ENCODE measurements around the gene TSEN15.
"Not testable (repeated sequence)": the region's sequence is repeated elsewhere in the genome, so short reads cannot be mapped to it uniquely, and the experiment has no call there.

TSEN15 gene

DNA sequence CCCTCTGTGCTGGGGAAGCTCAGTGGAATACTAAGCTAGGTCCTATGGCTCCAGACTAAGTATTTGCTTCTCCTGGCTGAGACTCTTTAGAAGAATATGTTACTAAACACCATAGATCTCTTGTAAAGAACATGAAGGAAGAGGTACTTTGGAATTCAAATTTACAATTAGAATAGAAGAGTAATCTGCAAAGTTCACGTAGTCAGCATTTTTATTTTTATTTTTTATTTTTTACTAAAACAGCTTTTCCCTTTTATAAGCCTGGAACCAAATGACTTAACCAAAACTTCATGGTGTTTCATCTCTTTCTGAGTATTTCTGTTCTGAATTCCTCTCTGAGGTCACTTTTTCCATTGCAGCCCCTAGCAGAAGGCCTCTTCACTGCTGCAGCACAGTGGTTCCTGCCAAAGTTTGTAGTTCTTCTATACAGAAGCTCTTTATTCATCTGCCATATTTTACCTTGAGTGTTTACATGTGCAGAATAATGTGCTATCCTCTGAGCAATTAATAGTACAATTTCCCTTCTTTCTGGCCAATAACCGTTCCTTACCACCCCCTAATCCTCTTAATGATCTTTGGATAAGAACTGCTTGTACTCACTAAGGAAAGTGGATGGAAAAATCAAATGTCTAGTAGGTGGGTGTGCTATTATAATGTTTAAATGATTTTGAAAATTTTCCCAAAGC lies 27.2 kb downstream of the TSEN15 start:
- TF ChIP-seq, protein P1, sequence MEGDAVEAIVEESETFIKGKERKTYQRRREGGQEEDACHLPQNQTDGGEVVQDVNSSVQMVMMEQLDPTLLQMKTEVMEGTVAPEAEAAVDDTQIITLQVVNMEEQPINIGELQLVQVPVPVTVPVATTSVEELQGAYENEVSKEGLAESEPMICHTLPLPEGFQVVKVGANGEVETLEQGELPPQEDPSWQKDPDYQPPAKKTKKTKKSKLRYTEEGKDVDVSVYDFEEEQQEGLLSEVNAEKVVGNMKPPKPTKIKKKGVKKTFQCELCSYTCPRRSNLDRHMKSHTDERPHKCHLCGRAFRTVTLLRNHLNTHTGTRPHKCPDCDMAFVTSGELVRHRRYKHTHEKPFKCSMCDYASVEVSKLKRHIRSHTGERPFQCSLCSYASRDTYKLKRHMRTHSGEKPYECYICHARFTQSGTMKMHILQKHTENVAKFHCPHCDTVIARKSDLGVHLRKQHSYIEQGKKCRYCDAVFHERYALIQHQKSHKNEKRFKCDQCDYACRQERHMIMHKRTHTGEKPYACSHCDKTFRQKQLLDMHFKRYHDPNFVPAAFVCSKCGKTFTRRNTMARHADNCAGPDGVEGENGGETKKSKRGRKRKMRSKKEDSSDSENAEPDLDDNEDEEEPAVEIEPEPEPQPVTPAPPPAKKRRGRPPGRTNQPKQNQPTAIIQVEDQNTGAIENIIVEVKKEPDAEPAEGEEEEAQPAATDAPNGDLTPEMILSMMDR (IDR thresholded peaks at IDR 0.05; ENCODE audit: low read depth, low read length): no peak
- H3K4me3 ChIP-seq (ENCODE audit: low read depth, low read length): no peak overlapping the region

DNA sequence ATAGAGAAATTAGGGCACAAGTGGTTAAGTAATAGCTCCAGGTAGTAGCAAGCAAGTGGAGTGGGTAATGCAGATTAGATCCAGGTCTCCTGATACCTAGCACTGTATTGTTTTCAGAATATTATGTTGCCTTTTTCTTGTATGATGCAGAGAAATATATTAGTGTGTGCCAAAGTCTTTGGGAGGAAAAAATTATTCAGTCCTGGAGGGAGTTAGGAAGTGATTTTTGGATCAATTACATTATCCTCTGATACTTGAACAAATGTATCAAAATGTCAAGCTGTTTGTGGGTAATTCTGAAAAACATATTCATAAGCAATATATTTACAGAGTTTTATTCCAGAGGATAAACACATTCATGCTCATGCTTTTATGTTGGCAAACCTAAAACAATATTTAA lies 28.8 kb downstream of the TSEN15 start:
- TF ChIP-seq, protein P1 (IDR thresholded peaks at IDR 0.05; ENCODE audit: low read depth, low read length): no peak
- H3K4me3 ChIP-seq (ENCODE audit: low read depth, low read length): no peak overlapping the region

DNA sequence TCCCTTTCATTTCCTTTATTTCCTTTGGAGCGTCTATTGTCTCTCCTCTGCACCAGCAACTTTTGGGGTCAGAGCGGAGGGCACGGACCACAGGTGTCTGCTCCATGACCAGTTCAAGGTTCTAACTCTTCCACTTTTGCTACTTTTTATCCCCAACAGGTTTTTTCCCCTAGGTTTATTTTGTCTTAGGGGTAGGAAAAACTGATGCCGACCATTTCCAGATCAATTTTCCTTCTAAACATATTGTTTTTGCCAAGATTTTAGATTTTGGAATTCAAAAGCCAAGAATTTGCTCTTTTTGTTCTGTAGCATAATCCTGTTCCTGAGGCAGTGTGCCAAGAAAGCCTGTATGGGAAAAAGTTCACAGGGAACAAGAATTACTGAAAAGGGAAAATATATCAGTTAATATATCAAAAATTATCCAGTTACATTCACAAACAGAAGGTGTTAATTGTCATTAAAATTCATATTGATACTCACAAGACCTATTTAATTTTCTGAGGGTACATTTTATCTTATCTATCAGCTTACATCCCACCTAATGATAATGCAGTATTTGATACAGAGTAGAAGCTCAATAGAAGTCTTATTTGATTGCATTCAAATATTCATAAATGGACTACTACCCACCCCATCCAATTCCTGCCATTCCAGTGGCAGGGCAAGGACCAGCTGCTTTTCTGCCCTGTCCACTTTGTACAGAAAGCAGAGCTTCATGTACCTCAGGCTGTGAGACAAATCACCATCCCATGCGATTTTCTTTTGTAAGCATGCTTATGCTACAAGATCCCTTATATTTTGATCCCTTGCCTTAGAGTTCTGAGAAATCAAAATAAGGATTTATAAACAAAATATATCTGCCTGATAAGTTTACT lies 31.2 kb downstream of the TSEN15 start:
- H3K4me3 ChIP-seq (ENCODE audit: low read depth, low read length): no peak overlapping the region
- TF ChIP-seq, protein P1 (IDR thresholded peaks at IDR 0.05; ENCODE audit: low read depth, low read length): no peak

DNA sequence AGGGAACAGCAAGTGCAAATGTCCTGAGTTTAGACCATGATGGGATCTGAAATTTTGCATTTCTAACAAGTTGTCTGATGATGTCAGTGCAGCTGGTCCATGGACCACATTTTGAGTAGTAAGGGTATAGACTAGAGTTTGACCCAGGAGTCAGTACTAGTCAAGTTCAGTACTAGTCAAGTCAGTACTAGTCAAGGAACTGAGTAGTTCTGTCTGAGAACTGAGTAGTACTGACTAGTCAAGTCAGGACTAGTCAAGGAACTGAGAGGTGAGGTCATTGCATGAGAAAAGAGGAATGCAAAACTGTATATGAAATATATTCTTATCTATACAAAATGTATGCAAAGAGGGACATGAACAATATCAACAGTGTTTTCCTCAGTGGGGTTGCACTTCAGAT lies 34.1 kb downstream of the TSEN15 start:
- no peak overlapping the region for H3K4me3 ChIP-seq (ENCODE audit: low read depth, low read length)
- TF ChIP-seq, protein P1 (IDR thresholded peaks at IDR 0.05; ENCODE audit: low read depth, low read length): no peak

DNA sequence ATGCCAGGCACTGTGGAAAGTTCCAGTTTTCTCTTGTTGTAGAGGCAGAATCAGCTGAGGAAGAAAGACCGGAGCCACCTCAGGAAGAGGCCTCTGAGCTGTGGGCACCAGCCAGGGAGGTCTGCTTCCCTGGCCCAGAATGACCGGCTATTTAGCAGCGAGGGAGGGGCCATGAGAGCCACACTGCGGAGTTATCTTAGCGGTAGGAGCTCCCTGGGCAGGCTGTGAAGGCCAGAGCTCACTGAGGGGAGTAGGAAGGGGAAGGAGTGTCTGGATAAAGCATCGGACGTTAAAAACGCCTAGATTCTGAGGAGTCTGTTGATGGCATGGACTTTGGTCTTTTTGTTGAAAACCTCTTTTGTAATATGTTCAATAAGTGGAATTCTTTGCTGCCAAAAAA lies 36.5 kb downstream of the TSEN15 start:
- no peak overlapping the region for H3K4me3 ChIP-seq (ENCODE audit: low read depth, low read length)
- TF ChIP-seq, protein P1 (IDR thresholded peaks at IDR 0.05; ENCODE audit: low read depth, low read length): no peak

DNA sequence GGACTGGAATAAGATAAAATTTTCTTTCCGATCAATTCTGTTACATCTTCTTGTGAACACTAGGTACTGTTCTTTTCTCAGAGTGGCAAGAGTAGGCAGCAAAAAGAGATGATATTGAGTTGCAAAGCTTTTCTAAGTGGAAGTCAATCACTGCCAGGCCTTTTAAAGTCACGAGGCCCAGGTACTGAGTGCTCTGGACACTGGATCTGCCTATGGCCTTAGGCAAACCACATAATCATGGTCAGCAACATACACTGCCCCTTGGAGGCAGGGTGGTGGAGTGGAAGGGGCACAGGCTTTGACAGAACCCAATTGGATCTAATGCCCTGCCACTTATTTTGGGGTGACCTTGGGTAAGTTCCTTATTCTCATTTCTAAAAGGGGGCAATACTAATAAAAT lies 41.5 kb downstream of the TSEN15 start:
- TF ChIP-seq, protein P1 (IDR thresholded peaks at IDR 0.05; ENCODE audit: low read depth, low read length): no peak
- no peak overlapping the region for H3K4me3 ChIP-seq (ENCODE audit: low read depth, low read length)

DNA sequence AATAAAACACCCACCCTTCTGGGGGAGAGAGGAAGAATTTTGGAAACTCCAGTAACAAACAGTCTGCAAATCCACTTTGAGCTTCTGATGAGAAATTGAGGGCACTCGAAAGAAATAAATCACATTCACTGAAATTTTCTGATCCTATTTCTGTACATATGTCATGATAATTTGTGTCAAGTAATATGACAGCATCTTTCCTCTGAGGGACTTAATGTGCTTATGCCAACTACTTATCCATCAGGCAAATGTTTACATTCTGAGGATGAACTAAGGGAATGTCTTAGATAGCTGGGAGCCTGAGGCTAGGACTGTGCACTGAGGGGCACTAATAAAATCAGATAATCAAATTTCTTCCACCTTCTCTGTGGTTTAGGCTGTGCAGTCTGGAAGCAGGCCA lies 44.5 kb downstream of the TSEN15 start:
- TF ChIP-seq, protein P1 (IDR thresholded peaks at IDR 0.05; ENCODE audit: low read depth, low read length): no peak
- H3K4me3 ChIP-seq (ENCODE audit: low read depth, low read length): no peak overlapping the region

DNA sequence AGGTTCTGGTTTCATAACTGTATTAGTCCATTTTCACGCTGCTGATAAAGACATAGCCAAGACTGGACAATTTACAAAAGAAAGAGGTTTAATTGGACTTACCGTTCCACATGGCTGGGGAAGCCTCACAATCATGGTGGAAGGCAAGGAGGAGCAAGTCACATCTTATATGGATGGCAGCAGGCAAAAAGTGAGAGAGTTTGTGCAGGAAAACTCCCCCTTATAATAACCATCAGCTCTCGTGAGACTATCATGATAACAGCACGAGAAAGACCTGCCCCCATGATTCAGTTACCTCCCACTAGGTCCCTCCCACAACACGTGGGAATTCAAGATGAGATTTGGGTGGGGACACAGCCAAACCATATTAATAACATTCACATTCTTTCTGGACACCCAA lies 45.0 kb downstream of the TSEN15 start:
- H3K4me3 ChIP-seq (ENCODE audit: low read depth, low read length): not testable (repeated sequence)
